NCI-H2196 (cell line): ENCODE data around the gene CALN1.

Experiments used
- DNase-seq: peaks from one replicate; lab custom pipeline; 2025; ENCODE audit not compliant: unreplicated experiment; lab: John Stamatoyannopoulos, UW

The CALN1 gene

GRCh38 chr7:71886046-71886445 is 526.1 kb downstream of the CALN1 start:
- no peak for DNase-seq

GRCh38 chr7:71885487-71885886 is 526.7 kb downstream of the CALN1 start:
- no peak for DNase-seq

- no peak for DNase-seq
Observed at GRCh38 chr7:71883415-71883814, 528.7 kb downstream of the CALN1 start.

- DNase-seq: no peak
Observed at GRCh38 chr7:71871446-71871845, 540.7 kb downstream of the CALN1 start.

- no peak for DNase-seq
Observed at GRCh38 chr7:71870812-71871211, 541.3 kb downstream of the CALN1 start.

GRCh38 chr7:71868797-71869196 is 543.3 kb downstream of the CALN1 start:
- no peak for DNase-seq

- DNase-seq: no peak
Observed at GRCh38 chr7:71867626-71868025, 544.5 kb downstream of the CALN1 start.

GRCh38 chr7:71865172-71865571 is 547.0 kb downstream of the CALN1 start:
- DNase-seq: no peak

GRCh38 chr7:71864130-71864529 is 548.0 kb downstream of the CALN1 start:
- no peak for DNase-seq

GRCh38 chr7:71860572-71860971 is 551.6 kb downstream of the CALN1 start:
- DNase-seq: no peak

GRCh38 chr7:71857338-71857737 is 554.8 kb downstream of the CALN1 start:
- DNase-seq: no peak

GRCh38 chr7:71854546-71855397 is 557.4 kb downstream of the CALN1 start:
- no peak for DNase-seq

GRCh38 chr7:71851776-71852498 is 560.2 kb downstream of the CALN1 start:
- no peak for DNase-seq

GRCh38 chr7:71846160-71846559 is 566.0 kb downstream of the CALN1 start:
- no peak for DNase-seq

- DNase-seq: no peak
Observed at GRCh38 chr7:71843676-71844075, 568.5 kb downstream of the CALN1 start.

GRCh38 chr7:71842786-71843185 is 569.4 kb downstream of the CALN1 start:
- no peak for DNase-seq

GRCh38 chr7:71842381-71842780 is 569.8 kb downstream of the CALN1 start:
- DNase-seq: no peak

- no peak for DNase-seq
Observed at GRCh38 chr7:71835056-71835455, 577.1 kb downstream of the CALN1 start.

- DNase-seq: no peak
Observed at GRCh38 chr7:71829515-71829914, 582.6 kb downstream of the CALN1 start.

GRCh38 chr7:71828361-71828760 is 583.8 kb downstream of the CALN1 start:
- no peak for DNase-seq

GRCh38 chr7:71826141-71826540 is 586.0 kb downstream of the CALN1 start:
- no peak for DNase-seq

- DNase-seq: no peak
Observed at GRCh38 chr7:71824006-71824760, 588.0 kb downstream of the CALN1 start.
